Measurements from ENCODE around the gene CFAP58.

CFAP58 gene

DNA sequence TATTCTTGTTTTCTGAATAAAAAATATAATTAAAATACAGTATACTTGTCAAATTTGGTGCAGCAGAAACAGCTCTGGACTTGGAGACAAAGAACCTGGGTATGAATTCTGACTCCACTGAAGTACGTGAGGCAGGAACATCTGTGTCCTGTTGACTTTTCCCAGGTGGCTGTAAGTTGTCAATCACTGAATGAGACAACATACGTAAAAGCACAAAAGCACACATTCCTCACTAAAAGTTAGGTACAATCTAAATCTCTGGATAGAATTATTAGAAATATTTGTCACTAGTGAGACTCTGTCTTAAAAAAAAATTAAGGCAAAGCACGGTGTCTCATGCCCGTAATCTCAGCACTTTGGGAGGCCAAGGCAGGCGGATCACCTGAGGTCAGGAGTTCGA lies 18.1 kb downstream of the CFAP58 start:
- DNase-seq (ENCODE audit: low spot score), result no peak

DNA sequence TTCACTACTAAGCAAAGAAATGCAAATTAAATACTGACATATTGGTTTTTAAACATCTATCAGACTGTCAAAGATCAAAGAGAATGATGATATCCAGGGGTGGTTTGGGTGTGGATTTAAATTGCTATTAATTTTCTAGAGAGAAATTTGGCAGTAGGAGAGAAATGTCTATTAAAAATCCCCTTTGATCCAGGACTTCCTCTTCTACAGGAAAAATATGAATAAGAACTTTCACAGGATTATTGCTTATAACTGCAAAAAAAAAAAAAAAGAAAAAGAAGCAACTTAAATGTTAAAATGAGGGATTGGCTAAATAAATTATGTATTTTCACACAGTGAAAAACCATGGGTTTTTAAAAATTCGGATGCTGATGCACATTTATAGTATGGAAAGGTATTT lies 21.0 kb downstream of the CFAP58 start:
- DNase-seq (ENCODE audit: low spot score), result no peak

DNA sequence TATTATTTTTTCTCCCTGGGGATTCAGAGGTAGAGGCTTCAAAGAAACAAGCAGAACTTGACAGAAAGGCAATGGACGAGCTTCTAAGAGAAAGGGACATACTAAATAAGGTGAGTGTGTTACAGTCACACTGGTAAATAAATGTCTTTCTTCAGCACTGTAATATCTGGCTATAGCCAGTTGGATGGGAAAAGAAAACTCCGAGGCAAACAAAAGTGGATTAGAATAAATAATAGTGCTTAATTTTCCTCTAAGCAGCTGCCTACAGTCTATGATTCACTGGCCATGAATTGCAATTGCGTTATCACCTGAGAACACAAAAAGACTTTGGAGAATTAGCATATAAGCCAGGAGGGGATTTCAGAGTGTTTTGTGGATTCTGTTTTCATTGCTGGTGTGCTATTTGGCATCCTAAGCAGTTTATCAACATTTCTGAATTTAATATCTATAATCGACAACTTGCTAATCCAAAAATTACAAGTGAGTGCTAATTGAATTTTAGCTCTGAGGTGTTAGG lies 23.2 kb downstream of the CFAP58 start:
- no peak for DNase-seq (ENCODE audit: low spot score)

DNA sequence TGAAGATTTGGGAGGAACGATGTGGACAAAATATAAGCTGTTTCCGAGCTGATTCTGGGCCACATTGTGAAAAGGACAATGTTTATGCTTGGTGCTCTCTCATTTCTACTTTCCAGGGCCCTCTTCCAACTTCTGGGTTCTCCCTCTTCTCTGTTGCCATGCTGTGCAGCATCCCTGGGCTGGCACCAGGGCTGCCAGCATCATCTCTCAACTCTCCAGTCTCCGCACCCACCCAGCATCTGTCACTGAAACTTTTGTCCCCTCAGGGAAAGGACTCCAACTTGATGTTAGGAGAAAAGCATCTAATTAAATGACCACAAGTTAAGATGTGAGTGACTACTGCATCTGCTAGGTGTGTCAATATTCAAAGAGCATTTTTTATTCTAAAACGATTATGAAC lies 26.7 kb downstream of the CFAP58 start:
- no peak for DNase-seq (ENCODE audit: low spot score)

DNA sequence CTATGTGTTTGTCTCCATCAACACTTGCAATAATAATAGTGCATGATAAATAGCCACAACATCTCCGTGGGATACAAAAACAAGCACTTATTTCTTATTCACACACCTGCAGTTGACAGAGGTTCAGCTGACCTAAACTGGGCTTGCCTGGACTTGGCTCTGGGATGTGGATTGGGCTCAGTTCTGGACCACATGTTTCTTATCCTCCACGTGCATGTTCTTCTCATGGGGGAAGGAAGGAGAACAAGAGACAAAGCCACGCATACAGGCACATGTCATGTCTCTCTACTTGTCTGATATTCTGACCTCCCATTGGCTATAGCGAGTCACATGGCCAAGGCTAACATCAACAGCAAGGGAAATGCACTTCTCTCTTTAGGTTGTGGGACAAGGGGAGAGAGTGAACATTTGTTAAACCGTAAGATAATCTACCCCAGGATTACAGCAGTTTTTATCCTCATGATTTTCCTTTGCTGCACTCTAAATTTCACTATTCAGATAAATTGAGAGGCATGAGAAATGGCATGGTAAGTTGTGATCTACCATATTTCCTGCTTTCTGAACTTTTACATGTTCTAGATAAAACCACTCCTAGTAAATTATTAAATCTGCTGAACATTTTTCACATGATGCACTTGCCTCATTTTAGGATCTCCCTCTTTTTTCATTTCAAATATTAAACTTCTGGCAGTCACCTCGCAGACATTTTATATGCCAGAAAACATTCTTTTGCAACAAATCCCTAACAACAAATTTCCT lies 33.7 kb downstream of the CFAP58 start:
- no peak for DNase-seq (ENCODE audit: low spot score)

DNA sequence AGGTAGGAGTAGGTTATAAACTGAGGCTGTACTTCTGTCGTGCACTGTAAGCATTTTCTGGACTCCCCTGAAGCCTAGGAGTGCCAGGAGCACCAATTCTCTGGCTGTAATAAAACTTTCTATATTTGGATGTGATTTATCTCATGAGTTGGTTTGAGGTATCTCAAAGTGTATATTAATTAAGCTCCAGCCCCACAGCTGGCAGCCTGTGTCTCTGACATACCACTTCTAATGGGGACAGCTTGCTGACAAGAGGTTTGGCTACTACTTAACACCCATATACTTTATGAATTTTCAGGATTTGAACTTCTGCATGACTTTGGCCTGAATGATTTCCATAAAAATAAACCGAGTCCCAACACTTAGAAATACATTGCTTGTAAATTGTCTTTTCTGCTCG lies 35.2 kb downstream of the CFAP58 start:
- no peak for DNase-seq (ENCODE audit: low spot score)

DNA sequence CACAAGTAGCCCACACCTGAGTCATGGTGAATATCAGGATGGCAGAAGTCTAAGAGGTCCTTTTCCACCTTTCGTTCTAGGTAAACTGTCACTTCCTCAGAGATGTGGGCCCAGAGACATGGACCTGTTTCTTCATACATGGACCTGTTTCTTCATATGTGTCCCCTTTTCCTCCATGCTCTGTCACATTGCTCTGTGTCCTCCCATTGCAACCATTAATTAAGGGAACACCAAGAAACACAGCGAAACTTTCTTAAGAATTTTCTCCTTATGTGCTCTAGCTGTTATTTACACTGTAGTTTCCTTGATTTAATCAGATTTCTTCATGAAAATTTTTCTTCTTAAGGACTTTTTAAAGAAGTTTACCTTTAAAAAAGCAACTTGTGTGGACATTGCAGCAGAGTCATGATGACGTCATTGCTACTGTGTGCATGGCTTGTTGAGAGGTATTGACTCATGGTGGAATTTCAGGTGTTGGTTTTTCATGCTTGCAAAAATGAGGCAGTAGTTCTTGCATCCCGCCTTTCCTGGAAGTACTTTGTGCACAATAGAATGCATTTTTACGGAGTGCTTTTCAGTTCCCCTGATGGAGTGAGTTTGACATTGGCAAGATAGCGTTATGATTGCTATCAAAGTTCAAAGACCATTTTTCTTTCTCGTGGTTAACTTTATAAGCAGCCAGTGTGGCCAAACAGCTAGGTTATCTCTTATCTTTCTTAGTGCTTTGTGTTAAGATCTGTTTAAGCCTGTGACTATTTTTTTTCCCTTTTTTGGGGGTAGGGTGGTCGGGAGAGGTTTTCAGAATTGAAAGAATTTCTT lies 37.7 kb downstream of the CFAP58 start:
- DNase-seq (ENCODE audit: low spot score), result no peak

DNA sequence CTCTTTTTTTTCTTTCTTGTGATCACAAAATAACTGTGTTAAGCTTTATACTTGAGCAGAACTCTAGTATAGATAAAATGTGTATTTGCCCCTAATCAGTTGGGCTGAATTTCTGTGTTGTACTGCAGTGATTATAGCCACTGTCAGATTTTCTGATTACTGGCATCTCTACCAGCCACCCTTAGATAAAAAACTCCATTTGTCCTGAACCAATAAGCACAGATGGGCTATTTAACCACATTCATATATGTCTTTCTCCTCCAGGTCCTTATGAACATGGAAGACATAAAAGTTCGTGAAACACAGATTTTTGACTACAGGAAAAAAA lies 38.3 kb downstream of the CFAP58 start:
- no peak for DNase-seq (ENCODE audit: low spot score)

DNA sequence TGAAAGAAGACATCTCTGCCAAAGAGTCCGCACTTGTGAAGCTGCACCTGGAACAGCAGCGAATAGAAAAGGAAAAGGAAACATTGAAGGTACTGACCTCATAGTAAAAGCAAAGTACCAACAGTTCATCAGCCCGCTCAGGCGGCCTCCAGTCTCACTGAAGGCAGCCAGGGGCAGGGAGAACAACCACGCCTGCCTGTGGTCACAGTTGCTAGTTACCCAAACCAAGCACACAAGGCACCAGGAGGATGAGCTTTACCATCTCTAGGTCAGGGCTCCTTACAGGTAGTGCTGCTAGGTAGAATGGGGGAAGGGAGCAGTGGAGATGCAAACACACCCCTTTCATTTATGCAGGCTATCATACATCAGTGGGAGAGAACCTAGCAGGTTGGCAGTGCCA lies 39.8 kb downstream of the CFAP58 start:
- DNase-seq (ENCODE audit: low spot score), result no peak

DNA sequence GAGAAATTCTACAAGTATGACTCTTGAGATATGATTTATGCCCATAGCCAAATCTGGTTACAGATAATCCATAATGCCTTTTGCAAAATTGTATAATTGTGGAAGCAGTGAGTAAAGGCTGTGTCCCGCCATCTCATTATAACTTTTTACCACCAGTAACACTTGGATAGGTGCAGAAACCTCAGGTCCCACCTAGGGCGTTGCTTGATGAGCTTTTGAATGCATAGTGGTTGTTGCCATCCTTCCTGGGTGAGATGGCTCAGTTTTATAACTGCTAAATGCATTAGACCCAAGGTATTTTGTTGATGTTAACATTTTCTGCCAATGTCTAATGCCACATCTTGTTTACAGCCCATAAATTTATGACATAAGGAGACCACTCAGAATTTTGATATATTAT lies 42.9 kb downstream of the CFAP58 start:
- DNase-seq (ENCODE audit: low spot score), result no peak

DNA sequence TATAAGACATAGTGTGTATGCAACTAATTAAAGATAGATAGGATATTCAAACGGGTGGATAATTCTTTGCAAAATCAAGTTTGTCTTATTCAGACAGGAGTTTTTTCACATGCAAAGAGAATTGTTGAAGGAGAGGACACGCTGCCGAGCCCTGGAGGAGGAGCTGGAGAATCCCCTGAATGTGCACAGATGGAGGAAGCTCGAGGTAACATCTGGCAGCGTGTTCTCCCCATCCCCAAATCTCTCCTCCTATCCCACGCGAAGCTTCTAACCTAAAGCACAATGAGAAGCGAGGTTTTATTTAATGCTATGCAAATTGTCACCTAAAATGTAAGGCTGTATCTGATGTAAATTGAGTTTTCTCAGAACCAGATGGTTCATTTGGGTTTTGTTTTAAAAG lies 50.0 kb downstream of the CFAP58 start:
- no peak for DNase-seq (ENCODE audit: low spot score)

DNA sequence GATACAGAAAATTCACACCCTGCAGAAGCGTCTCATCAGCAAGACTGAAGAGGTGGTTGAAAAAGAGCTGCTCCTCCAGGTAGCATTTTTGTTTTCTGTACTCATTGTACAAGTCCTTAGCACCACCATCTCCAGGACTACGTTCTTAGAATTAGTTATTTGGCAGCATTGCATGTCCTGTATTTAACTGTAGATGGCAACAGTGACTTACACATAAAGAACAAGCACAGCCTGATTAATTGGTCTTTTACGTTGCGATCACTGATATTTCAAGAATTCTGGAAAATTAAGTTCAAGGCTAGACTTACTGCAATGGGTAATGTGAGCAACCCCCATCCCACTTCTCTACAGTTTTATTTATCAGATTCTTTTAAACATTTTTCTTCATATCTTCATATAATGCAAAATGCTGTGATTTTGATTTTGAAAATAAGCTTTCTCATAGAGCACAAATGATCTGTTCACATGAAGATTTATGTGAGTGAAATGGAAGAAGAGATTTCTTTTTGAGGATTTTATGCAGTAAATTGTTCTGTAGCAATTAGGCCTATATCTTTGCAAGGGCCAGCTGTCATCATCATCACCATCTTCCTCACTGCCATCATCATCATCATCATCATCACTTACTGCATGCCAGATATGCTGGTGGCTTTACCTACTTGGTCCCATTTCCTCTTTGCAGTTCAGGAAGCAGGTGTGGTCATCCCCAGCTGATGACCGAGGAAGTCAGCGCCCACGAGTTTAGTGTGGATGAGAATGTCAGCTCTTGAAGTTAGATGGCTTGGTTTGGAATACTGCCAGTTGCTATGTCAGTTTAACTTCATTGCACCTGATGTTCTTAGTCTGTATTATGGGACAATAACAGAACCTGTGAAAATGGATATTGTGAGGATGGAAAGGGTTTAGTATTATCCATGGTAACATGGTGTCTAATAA lies 53.4 kb downstream of the CFAP58 start:
- DNase-seq (ENCODE audit: low spot score), result no peak

DNA sequence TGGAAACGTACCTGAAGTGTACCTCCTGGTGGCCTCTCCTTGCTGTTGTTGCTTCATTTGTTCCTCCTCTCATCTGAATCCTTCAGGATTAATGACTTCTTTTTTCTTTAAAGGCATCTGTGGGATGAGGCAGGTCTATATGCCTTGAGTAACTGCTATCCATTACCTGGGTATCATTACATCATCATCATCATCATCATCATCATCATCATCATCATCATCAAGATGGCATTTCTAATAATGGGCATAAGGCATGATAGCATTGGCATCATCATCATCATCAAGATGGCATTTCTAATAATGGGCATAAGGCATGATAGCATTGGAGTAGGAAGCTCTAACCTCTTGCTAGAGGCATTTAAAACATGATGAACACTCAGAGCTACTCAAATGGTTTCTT lies 59.9 kb downstream of the CFAP58 start:
- no peak for DNase-seq (ENCODE audit: low spot score)

DNA sequence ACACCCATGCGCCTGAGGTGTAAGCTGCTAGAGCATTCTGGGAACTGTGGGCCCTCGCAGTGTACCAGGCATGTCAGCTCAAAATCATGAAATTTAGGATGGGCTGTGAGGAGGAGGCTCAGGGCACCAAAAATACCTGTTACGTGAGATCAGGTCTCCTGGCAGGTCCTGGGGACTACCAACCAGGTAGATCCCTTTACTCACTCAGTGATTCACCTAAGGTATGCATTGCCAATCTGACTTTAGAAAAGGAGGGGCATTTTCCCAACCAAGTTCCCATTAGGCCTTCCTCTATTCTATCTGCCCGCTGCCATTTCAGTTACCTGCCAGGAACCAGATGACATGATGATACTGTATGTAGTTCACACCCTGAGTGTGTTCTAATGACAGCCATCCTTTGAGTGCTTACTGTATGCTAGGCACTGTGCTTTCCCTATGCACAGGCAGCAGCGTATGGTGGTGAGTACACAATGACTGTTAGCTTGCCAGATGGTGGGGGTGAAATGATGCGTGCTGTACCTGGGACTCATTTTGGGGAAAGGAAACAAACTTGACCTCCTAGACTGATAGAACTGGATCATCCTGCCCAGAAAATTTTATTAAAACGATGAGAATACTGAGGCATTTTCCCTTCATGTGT lies 62.0 kb downstream of the CFAP58 start:
- no peak for DNase-seq (ENCODE audit: low spot score)

DNA sequence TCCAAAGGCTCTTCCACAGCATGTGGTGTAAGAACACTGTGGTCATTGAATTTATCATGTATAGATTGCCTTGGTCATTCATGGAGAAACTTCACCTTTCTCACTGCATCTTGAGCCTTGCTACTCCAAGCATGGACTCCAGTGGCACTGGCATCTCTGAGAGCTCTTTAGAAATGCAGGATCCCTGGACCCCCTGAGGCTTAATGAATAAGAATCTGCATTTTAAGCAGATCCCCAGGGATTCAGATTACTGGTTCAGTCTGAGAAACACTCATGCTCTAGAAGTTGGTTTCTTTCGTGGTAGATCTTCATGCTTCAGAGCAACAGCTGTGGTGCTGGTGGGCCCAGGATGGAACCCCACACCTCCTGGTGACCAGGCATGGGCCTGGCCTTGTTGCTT lies 63.2 kb downstream of the CFAP58 start:
- no peak for DNase-seq (ENCODE audit: low spot score)

DNA sequence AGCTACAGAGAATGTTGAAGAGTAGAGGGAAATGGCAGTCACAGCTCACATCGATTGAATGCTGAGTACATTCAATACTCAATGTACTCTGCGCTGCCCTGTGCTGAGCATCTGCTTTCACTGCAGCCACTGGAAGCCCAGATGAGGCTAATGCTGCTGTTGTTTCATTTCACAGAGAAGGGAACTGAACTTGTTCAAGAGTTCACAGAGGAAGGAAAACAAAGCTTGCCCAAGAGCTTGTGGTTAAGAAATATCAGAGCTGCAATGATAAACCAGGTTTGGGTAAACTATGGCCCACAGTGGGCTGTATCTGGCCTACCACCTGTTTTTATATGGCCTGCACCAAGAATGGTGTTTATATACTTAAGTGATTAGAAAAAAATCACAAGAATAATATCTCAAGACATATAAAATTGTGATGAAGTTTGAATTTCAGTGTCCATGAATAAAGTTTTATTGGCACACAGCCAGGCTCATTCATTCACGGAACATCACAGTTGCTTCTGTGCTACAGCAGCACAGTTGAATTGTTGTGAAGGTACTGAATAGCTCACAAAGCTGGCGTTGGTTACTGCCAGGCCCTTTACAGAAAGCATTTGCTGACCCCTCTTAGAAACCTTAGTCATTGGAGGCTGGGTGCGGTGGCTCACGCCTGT lies 64.1 kb downstream of the CFAP58 start:
- DNase-seq (ENCODE audit: low spot score), result no peak

DNA sequence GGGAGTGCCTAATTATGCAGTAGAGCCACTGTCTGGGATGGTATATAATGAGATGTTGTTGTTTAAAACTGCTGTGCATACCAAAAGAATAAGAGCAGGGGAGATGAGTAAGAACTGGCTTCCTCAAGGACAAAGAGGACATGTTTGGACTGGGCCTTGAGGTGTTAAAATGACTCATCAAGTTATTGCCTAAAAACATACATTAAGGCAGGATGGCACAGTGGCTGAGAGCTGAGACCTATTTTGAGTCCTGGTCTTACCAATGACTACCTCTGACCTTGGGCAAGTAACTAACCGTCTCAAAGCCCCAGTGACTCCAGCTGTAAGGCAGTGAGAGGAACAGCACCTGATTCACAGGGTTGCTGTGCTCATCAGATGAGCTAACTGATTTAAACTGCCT lies 71.1 kb downstream of the CFAP58 start:
- no peak for DNase-seq (ENCODE audit: low spot score)

DNA sequence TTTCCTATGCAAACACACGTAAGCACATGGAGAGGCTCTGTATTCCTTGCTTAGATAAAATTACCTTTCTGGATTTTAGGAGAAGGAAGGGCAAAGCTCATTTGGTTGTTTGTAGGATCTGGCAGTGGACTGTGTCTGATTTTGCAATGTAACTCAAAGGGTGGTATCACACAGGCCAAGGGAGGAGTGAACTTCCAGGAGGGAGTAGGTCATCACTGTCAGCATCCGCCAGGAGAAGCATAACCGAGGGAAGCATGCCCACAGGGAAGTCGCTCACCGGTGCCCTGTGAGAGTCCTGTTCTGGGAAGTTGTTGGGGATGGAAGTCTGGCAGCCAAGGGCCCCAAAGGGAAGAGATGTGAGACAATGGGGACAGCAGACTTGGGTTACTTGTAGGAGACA lies 74.4 kb downstream of the CFAP58 start:
- DNase-seq (ENCODE audit: low spot score), result no peak

DNA sequence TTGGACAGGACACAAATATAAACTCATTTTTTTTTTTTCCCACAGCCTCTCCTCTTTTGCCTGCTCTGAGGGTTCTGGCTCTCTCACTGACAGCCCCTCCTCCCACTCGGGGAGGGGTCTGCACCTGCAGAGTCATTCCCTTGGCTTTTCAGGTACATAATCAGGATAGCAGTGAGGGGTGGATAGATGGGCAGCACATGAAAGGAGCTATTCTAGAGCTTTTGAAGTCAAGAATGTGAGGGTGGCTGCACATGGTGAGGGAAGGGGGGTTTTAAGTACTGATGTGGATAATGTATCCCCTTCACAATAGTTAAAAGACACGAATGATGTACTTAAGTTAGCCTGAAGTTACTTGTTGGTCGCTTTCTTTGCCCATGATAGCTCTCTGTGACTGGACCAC lies 76.2 kb downstream of the CFAP58 start:
- DNase-seq (ENCODE audit: low spot score), result no peak

DNA sequence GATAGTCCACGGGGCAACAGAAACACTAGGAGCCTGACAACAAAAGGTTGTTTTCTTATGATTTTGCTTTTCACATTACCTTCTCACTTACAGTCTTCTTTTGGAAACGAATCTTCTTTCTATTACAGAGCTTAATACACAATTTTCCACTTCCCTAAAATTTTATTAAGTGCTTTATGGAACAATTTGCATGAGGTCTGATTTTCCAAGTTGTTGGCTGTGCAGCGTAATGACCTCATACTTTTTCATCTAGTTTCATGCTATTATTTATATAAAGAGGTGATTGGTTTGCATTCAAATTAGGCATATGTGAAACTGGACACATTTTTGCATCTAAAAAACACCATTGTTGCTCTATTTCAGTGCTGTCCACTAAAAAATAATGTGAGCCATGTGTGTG lies 76.7 kb downstream of the CFAP58 start:
- no peak for DNase-seq (ENCODE audit: low spot score)

DNA sequence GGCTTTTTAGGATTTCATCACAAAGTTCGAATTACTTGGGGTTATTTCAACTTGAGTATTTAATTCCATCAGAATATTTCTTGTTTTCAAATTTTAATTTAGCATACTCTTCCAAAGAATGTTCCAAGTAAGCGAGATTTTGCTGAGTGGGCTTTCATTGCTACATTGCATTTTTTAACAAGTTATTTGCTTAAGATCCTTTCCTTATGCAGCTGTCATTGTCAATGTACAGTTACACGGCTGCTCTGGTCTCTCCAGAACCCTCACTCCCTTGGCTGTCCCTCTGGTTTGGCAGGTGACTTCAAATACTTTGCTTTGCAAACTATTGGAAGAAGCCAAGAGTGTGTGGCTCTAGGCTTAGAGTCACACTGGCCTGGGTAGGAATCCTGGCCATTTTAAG lies 80.0 kb downstream of the CFAP58 start:
- no peak for DNase-seq (ENCODE audit: low spot score)

DNA sequence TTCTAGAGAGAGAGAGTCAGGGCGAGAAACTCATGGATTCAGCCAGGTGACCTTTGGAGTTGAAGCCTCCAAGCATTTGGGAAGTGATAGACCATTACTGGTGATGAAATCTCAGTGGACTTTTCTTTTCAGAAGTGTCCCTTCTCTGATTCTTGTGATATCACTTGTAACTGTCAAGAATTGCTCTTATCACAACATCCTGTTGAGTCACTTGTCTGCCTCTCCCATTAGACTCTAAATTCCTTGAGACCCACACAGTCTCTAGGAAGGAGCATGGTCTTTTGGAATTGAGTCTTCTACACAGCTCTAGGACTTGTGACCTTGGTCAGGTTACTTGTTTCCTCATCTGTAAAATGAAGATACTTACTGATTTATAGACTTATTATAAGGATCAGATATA lies 81.0 kb downstream of the CFAP58 start:
- DNase-seq (ENCODE audit: low spot score), result no peak

All from HuH-7.5 (cell line).